HG03064 (cell line): ENCODE results near the gene PTTG2.
A peak's percentile ranks its signal among the peaks of the same experiment; 100 is the strongest.
"Not testable (repeated sequence)": the region's sequence is repeated elsewhere in the genome, so short reads cannot be mapped to it uniquely, and the experiment has no call there.

Source experiments
- ATAC-seq: cut with Tn5 transposase; IDR thresholded peaks from one replicate; pipeline ENCODE4 v1.9.1; 2021; ENCODE audit warnings: low read depth; ENCODE audit not compliant: unreplicated experiment

Gene PTTG2

GRCh38 chr4:37960098-37960497 is at the start of gene PTTG2:
Gene PTTG2 (plus strand): TSS chr4:37960398. CDS start chr4:37960435, 37 bp downstream.
- ATAC-seq, result no peak

- ATAC-seq, result no peak
Observed at GRCh38 chr4:37914539-37914938, 45.7 kb upstream of the PTTG2 start.

GRCh38 chr4:37917388-37917787 is 42.8 kb upstream of the PTTG2 start:
- no peak for ATAC-seq

GRCh38 chr4:37918653-37919052 is 41.5 kb upstream of the PTTG2 start:
- ATAC-seq, result no peak

- ATAC-seq, result no peak
Observed at GRCh38 chr4:37922328-37922727, 37.9 kb upstream of the PTTG2 start.

DNA sequence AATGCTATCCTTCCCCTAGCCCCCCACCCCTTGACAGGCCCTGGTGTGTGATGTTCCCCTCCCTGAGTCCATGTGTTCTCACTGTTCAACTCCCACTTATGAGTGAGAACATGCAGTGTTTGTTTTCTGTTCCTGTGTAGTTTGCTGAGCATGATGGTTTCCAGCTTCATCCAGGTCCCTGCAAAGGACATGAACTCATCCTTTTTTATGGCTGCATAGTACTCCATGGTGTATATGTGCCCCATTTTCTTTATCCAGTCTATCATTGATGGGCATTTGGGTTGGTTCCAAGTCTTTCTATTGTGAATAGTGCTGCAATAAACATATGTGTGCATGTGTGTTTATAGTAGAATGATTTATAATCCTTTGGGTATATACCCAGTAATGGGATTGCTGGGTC is 37.1 kb upstream of the PTTG2 start:
- not testable (repeated sequence) for ATAC-seq

GRCh38 chr4:37924946-37925345 is 35.3 kb upstream of the PTTG2 start:
- no peak for ATAC-seq

- ATAC-seq, result no peak
Observed at GRCh38 chr4:37927434-37927833, 32.8 kb upstream of the PTTG2 start.

GRCh38 chr4:37928426-37929416 is 31.5 kb upstream of the PTTG2 start:
- no peak for ATAC-seq

GRCh38 chr4:37934096-37934495 is 26.1 kb upstream of the PTTG2 start:
- ATAC-seq, result no peak

- ATAC-seq, result no peak
Observed at GRCh38 chr4:37934609-37935008, 25.6 kb upstream of the PTTG2 start.

DNA sequence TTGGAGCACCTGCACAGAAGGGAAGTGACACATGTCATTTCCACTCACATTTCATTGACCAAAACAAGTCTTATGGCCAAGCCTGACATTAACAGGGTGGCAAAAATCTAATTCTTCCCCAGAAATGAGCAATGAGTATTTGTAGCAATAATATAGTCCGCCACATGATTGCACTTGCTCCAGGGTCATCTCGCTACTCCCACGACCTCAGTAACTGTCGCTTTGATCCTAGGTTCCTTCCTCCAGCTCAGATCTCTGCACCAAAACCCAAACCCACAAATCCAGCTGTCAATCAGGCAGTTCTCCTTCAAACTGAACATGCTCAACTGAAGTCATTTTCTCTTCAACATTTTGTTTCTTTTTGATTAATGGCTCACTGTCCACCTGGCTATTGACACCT is 25.2 kb upstream of the PTTG2 start:
- ATAC-seq, result no peak

- no peak for ATAC-seq
Observed at GRCh38 chr4:37936889-37937498, 23.2 kb upstream of the PTTG2 start.

DNA sequence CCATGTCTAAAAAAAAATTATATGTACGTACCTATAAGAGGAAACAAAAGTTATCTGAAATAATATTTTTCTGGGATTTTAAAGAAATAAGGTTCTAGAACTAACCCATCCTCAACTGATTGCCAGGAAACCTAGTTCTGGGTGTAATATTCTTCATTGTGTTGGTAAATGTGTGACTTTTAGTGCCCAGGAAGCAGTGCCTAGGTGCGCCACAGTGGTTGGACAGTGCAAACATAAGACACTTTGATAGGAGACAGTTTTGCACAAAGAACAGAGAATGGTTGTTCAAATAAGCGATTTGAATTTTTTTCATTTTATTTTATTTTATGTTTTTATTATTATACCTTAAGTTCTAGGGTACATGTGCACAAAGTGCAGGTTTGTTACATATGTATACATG is 22.0 kb upstream of the PTTG2 start:
- ATAC-seq, result no peak

DNA sequence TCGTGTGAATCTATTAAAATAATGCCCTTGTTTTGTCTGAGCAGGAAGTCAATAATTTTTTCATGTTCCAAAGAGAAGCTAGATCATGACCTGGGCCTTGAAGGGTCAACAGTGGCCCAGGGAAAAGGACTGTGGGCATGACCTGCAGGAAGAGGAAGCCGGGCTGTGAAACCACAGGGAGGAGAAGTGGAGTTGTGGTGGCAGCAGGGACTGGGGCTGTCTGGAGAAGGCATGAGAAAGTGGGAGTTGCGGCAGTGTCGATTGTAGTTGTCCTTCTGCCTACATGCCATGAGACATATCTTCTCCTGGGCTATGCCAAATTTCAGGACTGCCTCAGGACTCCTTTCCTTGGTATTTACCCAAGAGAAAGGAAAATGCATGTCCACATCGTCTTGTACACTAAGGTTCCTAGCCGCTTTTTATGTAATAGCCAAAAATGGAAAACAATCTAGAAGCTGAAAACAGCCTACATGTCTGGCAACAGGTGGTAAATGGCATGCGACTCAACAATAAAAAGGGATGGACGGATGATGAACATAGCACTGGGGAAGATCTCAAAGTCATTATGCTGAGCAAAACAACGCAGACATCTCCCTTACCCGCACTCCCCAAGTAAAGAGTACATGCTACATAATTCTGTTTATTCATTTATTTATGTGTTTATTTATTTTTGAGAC is 13.6 kb upstream of the PTTG2 start:
- ATAC-seq, result no peak

- ATAC-seq, result peak; percentile 75
Observed at GRCh38 chr4:37948542-37948941, 11.7 kb upstream of the PTTG2 start.

- ATAC-seq, result no peak
Observed at GRCh38 chr4:37949636-37950426, 10.4 kb upstream of the PTTG2 start.

GRCh38 chr4:37951461-37952352 is 8.5 kb upstream of the PTTG2 start:
- no peak for ATAC-seq

DNA sequence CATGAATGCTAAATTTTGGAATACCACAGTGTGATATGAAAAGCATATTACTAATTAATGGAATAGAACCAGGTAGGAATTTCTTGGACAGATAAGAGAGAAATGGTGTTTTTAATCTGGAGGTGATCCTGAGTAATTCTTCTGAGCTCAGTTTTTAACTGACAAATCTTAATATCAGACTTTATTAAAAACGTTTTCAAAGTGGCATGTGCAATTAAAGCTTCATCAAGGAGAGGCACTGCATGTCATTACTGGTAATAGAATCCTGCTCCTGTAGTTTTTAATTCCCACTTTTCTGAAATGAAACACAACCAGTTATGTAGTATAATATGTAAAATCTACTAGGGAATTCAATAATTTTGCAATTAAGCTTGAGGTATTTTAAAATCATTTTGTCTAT is 7.0 kb upstream of the PTTG2 start:
- no peak for ATAC-seq
